Measurements from ENCODE around the gene ZYX.

Gene ZYX

DNA sequence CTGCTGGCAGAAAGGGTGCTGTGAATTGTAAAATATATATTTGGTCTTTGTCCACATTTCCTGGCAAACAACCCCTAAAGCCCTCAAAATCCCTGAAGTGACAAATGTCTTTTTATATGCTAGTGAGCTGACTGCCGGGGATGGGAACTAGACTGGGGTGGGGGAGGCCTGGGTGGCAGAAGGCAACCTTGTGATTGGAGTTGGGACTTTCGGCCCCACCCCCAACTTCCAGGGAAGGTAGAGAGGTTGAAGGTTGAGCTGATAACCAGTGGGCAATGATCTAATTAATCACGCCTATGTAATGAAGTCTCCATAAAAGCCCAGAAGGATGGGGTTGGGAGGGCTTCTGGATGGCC, 24.8 kb downstream of the ZYX start:
- no peaks in the 10 kb centered on the region for H3K27me3 ChIP-seq (ENCODE audit: low read length)
- H3K9me2 ChIP-seq (replicated peaks; ENCODE audit: insufficient read depth, low read length), result no peaks in the 10 kb centered on the region
- H3K4me2 ChIP-seq (ENCODE audit: low read depth, low read length, poor library complexity, severe bottlenecking), result no peak overlapping the region
- no peak overlapping the region for H3K9ac ChIP-seq (ENCODE audit: low read length)
- H3K79me2 ChIP-seq (ENCODE audit: insufficient read depth, low read length), result no peaks in the 10 kb centered on the region
- H3K9me3 ChIP-seq (ENCODE audit: insufficient read depth, low read length), result no peaks in the 10 kb centered on the region
- no peaks in the 10 kb centered on the region for H4K20me1 ChIP-seq (ENCODE audit: low read depth, low read length)
- H2AFZ ChIP-seq (ENCODE audit: low read depth, low read length, severe bottlenecking), result no peak overlapping the region
- no peaks in the 10 kb centered on the region for H3F3A ChIP-seq (ENCODE audit: insufficient read depth)
- H3K4me3 ChIP-seq (ENCODE audit: insufficient read depth, low read length, poor library complexity, severe bottlenecking), result no peak overlapping the region
- H3K36me3 ChIP-seq (ENCODE audit: low read length), result no peaks in the 10 kb centered on the region
- no peak overlapping the region for H3K27ac ChIP-seq (ENCODE audit: low read depth, low read length)
- TF ChIP-seq, protein P1, sequence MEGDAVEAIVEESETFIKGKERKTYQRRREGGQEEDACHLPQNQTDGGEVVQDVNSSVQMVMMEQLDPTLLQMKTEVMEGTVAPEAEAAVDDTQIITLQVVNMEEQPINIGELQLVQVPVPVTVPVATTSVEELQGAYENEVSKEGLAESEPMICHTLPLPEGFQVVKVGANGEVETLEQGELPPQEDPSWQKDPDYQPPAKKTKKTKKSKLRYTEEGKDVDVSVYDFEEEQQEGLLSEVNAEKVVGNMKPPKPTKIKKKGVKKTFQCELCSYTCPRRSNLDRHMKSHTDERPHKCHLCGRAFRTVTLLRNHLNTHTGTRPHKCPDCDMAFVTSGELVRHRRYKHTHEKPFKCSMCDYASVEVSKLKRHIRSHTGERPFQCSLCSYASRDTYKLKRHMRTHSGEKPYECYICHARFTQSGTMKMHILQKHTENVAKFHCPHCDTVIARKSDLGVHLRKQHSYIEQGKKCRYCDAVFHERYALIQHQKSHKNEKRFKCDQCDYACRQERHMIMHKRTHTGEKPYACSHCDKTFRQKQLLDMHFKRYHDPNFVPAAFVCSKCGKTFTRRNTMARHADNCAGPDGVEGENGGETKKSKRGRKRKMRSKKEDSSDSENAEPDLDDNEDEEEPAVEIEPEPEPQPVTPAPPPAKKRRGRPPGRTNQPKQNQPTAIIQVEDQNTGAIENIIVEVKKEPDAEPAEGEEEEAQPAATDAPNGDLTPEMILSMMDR (IDR thresholded peaks at IDR 0.05; ENCODE audit: insufficient read depth, low read length, poor library complexity, severe bottlenecking), result no peak
- TF ChIP-seq EZH2phosphoT487 (conservative IDR thresholded peaks at IDR 0.05; ENCODE audit: low read length), result no peak

DNA sequence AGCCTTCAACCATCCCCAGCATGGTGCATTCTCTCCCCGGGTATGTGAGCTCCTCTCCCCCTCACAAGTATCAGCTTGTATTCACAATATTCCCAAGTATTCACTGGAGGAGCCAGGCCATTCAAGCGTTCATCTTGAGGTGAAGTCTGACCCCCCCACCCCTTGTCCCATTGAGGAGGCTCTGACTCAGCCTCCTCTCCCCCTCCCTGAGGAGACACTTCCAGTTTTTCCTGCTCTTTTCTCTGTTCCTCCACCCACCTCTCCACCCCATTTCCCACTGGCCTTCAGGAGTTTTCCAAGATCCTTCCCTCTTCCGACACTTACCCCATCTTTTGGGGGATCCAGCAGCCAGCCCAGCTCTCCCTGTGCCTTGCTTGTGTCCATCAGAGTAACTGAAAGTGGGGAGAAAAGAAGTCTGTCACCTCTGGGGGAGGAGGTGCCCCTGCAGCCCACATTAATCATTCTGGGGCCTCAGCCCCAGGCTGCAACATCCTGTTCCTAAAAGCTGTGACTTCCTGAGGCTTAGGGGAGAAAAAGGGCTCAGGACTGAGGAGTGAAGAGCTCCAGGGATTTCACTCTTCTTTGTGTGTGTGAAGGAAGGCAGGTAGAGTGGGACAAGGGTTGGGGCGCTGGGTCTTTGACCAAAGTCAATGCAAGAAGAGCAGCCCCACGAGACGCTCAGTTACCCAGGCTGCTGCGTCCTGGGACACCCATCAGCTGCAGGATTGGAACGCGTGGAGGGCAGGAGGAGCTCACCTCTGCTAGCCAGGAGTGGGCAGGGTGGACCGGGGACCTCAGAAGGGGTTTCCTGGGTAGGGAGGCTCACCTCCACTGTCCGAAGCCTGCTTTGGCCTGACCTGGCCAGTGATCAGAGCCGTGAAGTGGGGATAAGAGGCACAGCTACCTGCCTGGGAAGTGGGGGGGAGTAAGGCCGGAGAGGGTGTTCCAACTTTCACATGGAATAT, 26.4 kb downstream of the ZYX start:
- no peak for TF ChIP-seq EZH2phosphoT487 (conservative IDR thresholded peaks at IDR 0.05; ENCODE audit: low read length)
- TF ChIP-seq, protein P1 (IDR thresholded peaks at IDR 0.05; ENCODE audit: insufficient read depth, low read length, poor library complexity, severe bottlenecking), result no peak
- H3F3A ChIP-seq (ENCODE audit: insufficient read depth), result no peaks in the 10 kb centered on the region
- no peaks in the 10 kb centered on the region for H3K36me3 ChIP-seq (ENCODE audit: low read length)
- no peak overlapping the region for H3K4me2 ChIP-seq (ENCODE audit: low read depth, low read length, poor library complexity, severe bottlenecking)
- no peaks in the 10 kb centered on the region for H3K79me2 ChIP-seq (ENCODE audit: insufficient read depth, low read length)
- H3K9me3 ChIP-seq (ENCODE audit: insufficient read depth, low read length), result no peaks in the 10 kb centered on the region
- no peak overlapping the region for H2AFZ ChIP-seq (ENCODE audit: low read depth, low read length, severe bottlenecking)
- H3K27ac ChIP-seq (ENCODE audit: low read depth, low read length), result no peak overlapping the region
- H3K4me3 ChIP-seq (ENCODE audit: insufficient read depth, low read length, poor library complexity, severe bottlenecking), result no peak overlapping the region
- no peaks in the 10 kb centered on the region for H3K27me3 ChIP-seq (ENCODE audit: low read length)
- no peaks in the 10 kb centered on the region for H3K9me2 ChIP-seq (replicated peaks; ENCODE audit: insufficient read depth, low read length)
- no peak overlapping the region for H3K9ac ChIP-seq (ENCODE audit: low read length)
- no peaks in the 10 kb centered on the region for H4K20me1 ChIP-seq (ENCODE audit: low read depth, low read length)

DNA sequence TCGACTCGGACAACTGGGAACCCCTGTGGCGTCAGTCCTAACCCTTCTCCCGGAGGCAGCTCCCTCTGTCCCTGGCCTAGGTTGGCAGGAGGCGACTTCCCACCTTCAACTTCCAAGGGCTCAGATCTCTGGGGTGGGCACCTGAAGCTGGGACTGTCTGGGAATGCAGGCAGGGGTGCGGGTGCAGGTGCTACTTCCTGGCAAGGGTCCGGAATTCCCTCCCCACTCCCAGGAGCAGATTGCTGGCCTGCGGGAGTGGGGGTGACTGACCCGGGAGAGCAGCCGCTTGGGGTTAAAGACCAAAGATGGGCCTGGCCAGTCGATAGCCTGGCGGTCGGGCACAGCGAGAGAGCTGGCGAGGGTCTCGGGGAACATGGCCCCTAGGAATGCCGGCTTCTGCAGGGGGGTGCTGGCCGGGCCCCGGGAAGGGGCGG, 27.1 kb downstream of the ZYX start:
- TF ChIP-seq EZH2phosphoT487 (conservative IDR thresholded peaks at IDR 0.05; ENCODE audit: low read length), result no peak
- TF ChIP-seq, protein P1 (IDR thresholded peaks at IDR 0.05; ENCODE audit: insufficient read depth, low read length, poor library complexity, severe bottlenecking), result no peak
- H3K9ac ChIP-seq (ENCODE audit: low read length), result no peak overlapping the region
- H3K27me3 ChIP-seq (ENCODE audit: low read length), result no peaks in the 10 kb centered on the region
- no peaks in the 10 kb centered on the region for H3K36me3 ChIP-seq (ENCODE audit: low read length)
- H3K9me2 ChIP-seq (replicated peaks; ENCODE audit: insufficient read depth, low read length), result no peaks in the 10 kb centered on the region
- no peaks in the 10 kb centered on the region for H3K79me2 ChIP-seq (ENCODE audit: insufficient read depth, low read length)
- H3K4me3 ChIP-seq (ENCODE audit: insufficient read depth, low read length, poor library complexity, severe bottlenecking), result no peak overlapping the region
- no peaks in the 10 kb centered on the region for H3K9me3 ChIP-seq (ENCODE audit: insufficient read depth, low read length)
- no peak overlapping the region for H3K27ac ChIP-seq (ENCODE audit: low read depth, low read length)
- no peaks in the 10 kb centered on the region for H4K20me1 ChIP-seq (ENCODE audit: low read depth, low read length)
- H3F3A ChIP-seq (ENCODE audit: insufficient read depth), result no peaks in the 10 kb centered on the region
- no peak overlapping the region for H3K4me2 ChIP-seq (ENCODE audit: low read depth, low read length, poor library complexity, severe bottlenecking)
- H2AFZ ChIP-seq (ENCODE audit: low read depth, low read length, severe bottlenecking), result no peak overlapping the region

All from SU-DHL-6 (cell line).